ENCODE measurements around the gene SLC6A9. TPM values are rescaled to one million over a fixed set of nuclear protein-coding genes. Genes with fewer than 3 reads are reported as not detected.

Gene SLC6A9
- total RNA-seq, 4 donors from 2014 or later: 59.2 to 95.4 (median 84.5) TPM

- WGBS: 77% methylated on average over 6 of the region's 6 CpGs
- H3K36me3 ChIP-seq: peaks cover 44% of the 10 kb centered on the region
- DNase-seq (ENCODE audit: low spot score in 2 of 2): no peak
- no peak for TF ChIP-seq POLR2AphosphoS5 (IDR thresholded peaks at IDR 0.05)
- TF ChIP-seq, protein P1, sequence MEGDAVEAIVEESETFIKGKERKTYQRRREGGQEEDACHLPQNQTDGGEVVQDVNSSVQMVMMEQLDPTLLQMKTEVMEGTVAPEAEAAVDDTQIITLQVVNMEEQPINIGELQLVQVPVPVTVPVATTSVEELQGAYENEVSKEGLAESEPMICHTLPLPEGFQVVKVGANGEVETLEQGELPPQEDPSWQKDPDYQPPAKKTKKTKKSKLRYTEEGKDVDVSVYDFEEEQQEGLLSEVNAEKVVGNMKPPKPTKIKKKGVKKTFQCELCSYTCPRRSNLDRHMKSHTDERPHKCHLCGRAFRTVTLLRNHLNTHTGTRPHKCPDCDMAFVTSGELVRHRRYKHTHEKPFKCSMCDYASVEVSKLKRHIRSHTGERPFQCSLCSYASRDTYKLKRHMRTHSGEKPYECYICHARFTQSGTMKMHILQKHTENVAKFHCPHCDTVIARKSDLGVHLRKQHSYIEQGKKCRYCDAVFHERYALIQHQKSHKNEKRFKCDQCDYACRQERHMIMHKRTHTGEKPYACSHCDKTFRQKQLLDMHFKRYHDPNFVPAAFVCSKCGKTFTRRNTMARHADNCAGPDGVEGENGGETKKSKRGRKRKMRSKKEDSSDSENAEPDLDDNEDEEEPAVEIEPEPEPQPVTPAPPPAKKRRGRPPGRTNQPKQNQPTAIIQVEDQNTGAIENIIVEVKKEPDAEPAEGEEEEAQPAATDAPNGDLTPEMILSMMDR (IDR thresholded peaks at IDR 0.05): no peak
- no peak for TF ChIP-seq EP300 (IDR thresholded peaks at IDR 0.05)
- TF ChIP-seq POLR2A (IDR thresholded peaks at IDR 0.05): no peak
- peaks cover 23% of the 10 kb centered on the region for H3K4me1 ChIP-seq
- no peak overlapping the region for H3K4me3 ChIP-seq
- no peaks in the 10 kb centered on the region for H3K27me3 ChIP-seq
- H3K9me3 ChIP-seq: no peaks in the 10 kb centered on the region
- H3K27ac ChIP-seq: no peak overlapping the region
These were observed 62.8 kb downstream of the SLC6A9 start for GRCh38 chr1:43968348-43968948.

DNA sequence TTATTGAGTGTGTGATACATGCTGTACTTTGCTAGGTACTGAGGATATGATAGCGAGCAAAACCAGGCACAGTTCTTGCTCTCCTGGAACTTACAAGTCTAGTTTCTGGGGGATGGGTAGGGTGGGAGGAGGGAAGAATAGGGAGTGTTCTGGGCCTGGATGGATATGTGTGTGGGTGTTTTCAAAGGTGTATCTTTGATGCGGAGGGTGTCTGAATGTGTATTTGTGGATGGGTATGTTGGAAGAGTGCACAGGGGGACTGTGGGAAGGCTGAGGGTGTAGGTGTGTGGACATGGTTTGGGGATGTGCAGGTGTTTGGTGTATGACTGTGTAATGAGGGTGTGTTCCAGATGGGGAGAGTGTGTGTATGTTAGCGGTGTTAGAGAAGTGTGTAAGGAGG, 65.9 kb downstream of the SLC6A9 start:
- DNase-seq (ENCODE audit: low spot score in 2 of 2): no peak

GRCh38 chr1:43963890-43964289, 67.4 kb downstream of the SLC6A9 start:
- DNase-seq (ENCODE audit: low spot score in 2 of 2): no peak
- WGBS: 84% methylated on average over 5 of the region's 5 CpGs

More for the DNA sequence above, 65.9 kb downstream of the SLC6A9 start:
- no peaks in the 10 kb centered on the region for H3K27me3 ChIP-seq
- H3K9me3 ChIP-seq: no peaks in the 10 kb centered on the region
- WGBS: 92% methylated on average over 3 of the region's 3 CpGs
- TF ChIP-seq POLR2A (IDR thresholded peaks at IDR 0.05): no peak
- TF ChIP-seq, protein P1 (IDR thresholded peaks at IDR 0.05): no peak
- TF ChIP-seq EP300 (IDR thresholded peaks at IDR 0.05): no peak
- TF ChIP-seq POLR2AphosphoS5 (IDR thresholded peaks at IDR 0.05): no peak
- peaks cover 9% of the 10 kb centered on the region for H3K4me1 ChIP-seq
- peaks cover 58% of the 10 kb centered on the region for H3K36me3 ChIP-seq
- no peak overlapping the region for H3K27ac ChIP-seq
- no peak overlapping the region for H3K4me3 ChIP-seq

GRCh38 chr1:43963006-43963405, 68.3 kb downstream of the SLC6A9 start:
- Histone ChIP-seq H3K9me3 (no peaks in the 10 kb centered on the region), H3K27ac (no peak overlapping the region), H3K4me3 (no peak overlapping the region), H3K4me1 (no peaks in the 10 kb centered on the region), H3K27me3 (no peaks in the 10 kb centered on the region), H3K36me3 (peaks cover 81% of the 10 kb centered on the region)
- no peak for TF ChIP-seq POLR2AphosphoS5 (IDR thresholded peaks at IDR 0.05)
- no peak for TF ChIP-seq EP300 (IDR thresholded peaks at IDR 0.05)
- TF ChIP-seq, protein P1 (IDR thresholded peaks at IDR 0.05): no peak
- no peak for TF ChIP-seq POLR2A (IDR thresholded peaks at IDR 0.05)
- WGBS: 96% methylated on average over 3 of the region's 3 CpGs
- no peak for DNase-seq (ENCODE audit: low spot score in 2 of 2)

More at GRCh38 chr1:43963890-43964289, 67.4 kb downstream of the SLC6A9 start:
- no peaks in the 10 kb centered on the region for H3K4me1 ChIP-seq
- H3K4me3 ChIP-seq: no peak overlapping the region
- peaks cover 72% of the 10 kb centered on the region for H3K36me3 ChIP-seq
- no peaks in the 10 kb centered on the region for H3K9me3 ChIP-seq
- H3K27me3 ChIP-seq: no peaks in the 10 kb centered on the region
- TF ChIP-seq POLR2AphosphoS5 (IDR thresholded peaks at IDR 0.05) (no peak), EP300 (IDR thresholded peaks at IDR 0.05) (no peak), POLR2A (IDR thresholded peaks at IDR 0.05) (no peak)
- TF ChIP-seq, protein P1 (IDR thresholded peaks at IDR 0.05): no peak
- H3K27ac ChIP-seq: no peak overlapping the region

GRCh38 chr1:43962324-43962723, 68.9 kb downstream of the SLC6A9 start:
- Histone ChIP-seq H3K9me3 (no peaks in the 10 kb centered on the region), H3K4me3 (no peak overlapping the region), H3K27ac (no peak overlapping the region), H3K27me3 (no peaks in the 10 kb centered on the region), H3K36me3 (peaks cover 83% of the 10 kb centered on the region), H3K4me1 (no peaks in the 10 kb centered on the region)
- TF ChIP-seq POLR2AphosphoS5 (IDR thresholded peaks at IDR 0.05) (no peak), EP300 (IDR thresholded peaks at IDR 0.05) (no peak), POLR2A (IDR thresholded peaks at IDR 0.05) (no peak)
- TF ChIP-seq, protein P1 (IDR thresholded peaks at IDR 0.05): no peak
- WGBS: 85% methylated on average over 2 of the region's 2 CpGs
- no peak for DNase-seq (ENCODE audit: low spot score in 2 of 2)

Measured in suprapubic skin (tissue), 4 donors.